Measurements from ENCODE around the gene RGS4.

GRCh38 chr1:163120372-163120771, 51.2 kb downstream of the RGS4 start:
- no peak for TF ChIP-seq SUZ12 (IDR thresholded peaks at IDR 0.05; ENCODE audit: extremely low read depth, insufficient read depth, insufficient read length)
- TF ChIP-seq YY1 (IDR thresholded peaks at IDR 0.05; ENCODE audit: insufficient read depth, insufficient read length) = no peak
